HEK293 (cell line): Measurements from ENCODE around the gene SETD5.

Experiments used
- CTCF ChIA-PET: fragments of 350-600 bp; formaldehyde crosslinking; extraction: SDS; loops from one replicate; lab custom pipeline; 2021; ENCODE audit warnings: antibody characterized with exemption; lab: Yijun Ruan, JAX
- POLR2A ChIA-PET: fragments of 300-600 bp; formaldehyde crosslinking; extraction: SDS; loops from one replicate; lab custom pipeline; 2020; ENCODE audit warnings: antibody characterized with exemption, inconsistent platforms; lab: Yijun Ruan, JAX
- H3K27ac ChIP-seq: fragments of 200-500 bp; sonication (Bioruptor generic); 2 replicates; pipeline ENCODE4 v1.5.1; 2014; ENCODE audit warnings: low read depth, low read length, control low read depth, inconsistent platforms; ENCODE audit errors: extremely low read depth
- H3K36me3 ChIP-seq, 2 experiments: fragments of 200-500 bp in 1 of 2; sonication (Bioruptor generic) in 1 of 2; 1 replicate in 1 of 2; 2 replicates in 1 of 2; pipeline ENCODE4 v1.5.1; 2014 to 2017; ENCODE audit warnings: inconsistent platforms in 2 of 2, low read length in 2 of 2; ENCODE audit not compliant: control insufficient read depth in 2 of 2, insufficient read depth in 1 of 2
- H3K4me1 ChIP-seq: fragments of 200-500 bp; sonication (Bioruptor generic); 2 replicates; pipeline ENCODE4 v1.5.1; 2014; ENCODE audit warnings: mild to moderate bottlenecking, low read length, inconsistent platforms; ENCODE audit not compliant: control insufficient read depth, insufficient read depth
- H3K4me3 ChIP-seq: 2 replicates; pipeline ENCODE4 v1.5.1; 2011; ENCODE audit warnings: low read depth, mild to moderate bottlenecking, control low read depth, low read length, moderate library complexity
- H3K9me3 ChIP-seq: fragments of 200-500 bp; sonication (Bioruptor generic); 2 replicates; pipeline ENCODE4 v1.5.1; 2014; ENCODE audit warnings: low read depth, low read length, inconsistent platforms; ENCODE audit not compliant: control insufficient read depth, insufficient read depth
- CTCF ChIP-seq: fragments of 450-650 bp; formaldehyde crosslinking; IDR thresholded peaks from 2 replicates; pipeline ENCODE4 v1.5.1; 2016; ENCODE audit warnings: missing biosample characterization, missing genetic modification characterization
- EGR2 ChIP-seq: fragments of 450-650 bp; formaldehyde crosslinking; IDR thresholded peaks from 2 replicates; pipeline ENCODE4 v1.5.1; 2016; ENCODE audit warnings: low read depth, missing biosample characterization, missing genetic modification characterization
- GLI4 ChIP-seq: fragments of 450-650 bp; formaldehyde crosslinking; IDR thresholded peaks from 2 replicates; pipeline ENCODE4 v1.5.1; 2016; ENCODE audit warnings: missing biosample characterization, missing genetic modification characterization
- HOXD13 ChIP-seq: sonication (generic); formaldehyde crosslinking; IDR thresholded peaks from 2 replicates; pipeline ENCODE4 v1.8.0; 2022; ENCODE audit warnings: missing genetic modification reagents, borderline replicate concordance
- PRDM2 ChIP-seq: fragments of 450-650 bp; formaldehyde crosslinking; IDR thresholded peaks from 2 replicates; pipeline ENCODE4 v1.5.1; 2016; ENCODE audit warnings: missing biosample characterization, missing genetic modification characterization, borderline replicate concordance
- ZBTB20 ChIP-seq: fragments of 450-650 bp; formaldehyde crosslinking; IDR thresholded peaks from 2 replicates; pipeline ENCODE4 v1.5.1; 2016; ENCODE audit warnings: missing biosample characterization, missing genetic modification characterization
- ZNF140 ChIP-seq: fragments of 450-650 bp; formaldehyde crosslinking; IDR thresholded peaks from 2 replicates; pipeline ENCODE4 v1.5.1; 2016; ENCODE audit warnings: missing biosample characterization, missing genetic modification characterization
- ZNF239 ChIP-seq: fragments of 450-650 bp; formaldehyde crosslinking; IDR thresholded peaks from 2 replicates; pipeline ENCODE4 v1.5.1; 2016; ENCODE audit warnings: missing biosample characterization, missing genetic modification characterization
- ZNF24 ChIP-seq: fragments of 450-650 bp; formaldehyde crosslinking; IDR thresholded peaks from 2 replicates; pipeline ENCODE4 v1.5.1; 2016; ENCODE audit warnings: missing biosample characterization, missing genetic modification characterization
- ZNF26 ChIP-seq: fragments of 450-650 bp; formaldehyde crosslinking; IDR thresholded peaks from 2 replicates; pipeline ENCODE4 v1.5.1; 2016; ENCODE audit warnings: missing biosample characterization, missing genetic modification characterization
- ZNF341 ChIP-seq: fragments of 450-650 bp; formaldehyde crosslinking; IDR thresholded peaks from 2 replicates; pipeline ENCODE4; 2016; ENCODE audit warnings: low read depth, missing biosample characterization, missing genetic modification characterization
- ZNF548 ChIP-seq: fragments of 450-650 bp; formaldehyde crosslinking; IDR thresholded peaks from 2 replicates; pipeline ENCODE4 v1.5.1; 2016; ENCODE audit warnings: missing biosample characterization, missing genetic modification characterization
- ZNF704 ChIP-seq: fragments of 450-650 bp; formaldehyde crosslinking; IDR thresholded peaks from 2 replicates; pipeline ENCODE4 v1.5.1; 2016; ENCODE audit warnings: missing biosample characterization, missing genetic modification characterization
- ZNF747 ChIP-seq: fragments of 450-650 bp; formaldehyde crosslinking; IDR thresholded peaks from 2 replicates; pipeline ENCODE4 v1.5.1; 2016; ENCODE audit warnings: missing biosample characterization, missing genetic modification characterization
- ZNF843 ChIP-seq: fragments of 450-650 bp; formaldehyde crosslinking; IDR thresholded peaks from 2 replicates; pipeline ENCODE4 v1.5.1; 2016; ENCODE audit warnings: missing biosample characterization, missing genetic modification characterization
- ZSCAN5A ChIP-seq: fragments of 450-650 bp; formaldehyde crosslinking; IDR thresholded peaks from 2 replicates; pipeline ENCODE4 v1.5.1; 2016; ENCODE audit warnings: missing biosample characterization, missing genetic modification characterization
- TF ChIP-seq, protein P1 (sequence below): fragments of 450-650 bp; formaldehyde crosslinking; IDR thresholded peaks from 2 replicates; pipeline ENCODE4 v1.5.1; 2017; ENCODE audit warnings: missing biosample characterization, missing genetic modification characterization

Gene SETD5

DNA sequence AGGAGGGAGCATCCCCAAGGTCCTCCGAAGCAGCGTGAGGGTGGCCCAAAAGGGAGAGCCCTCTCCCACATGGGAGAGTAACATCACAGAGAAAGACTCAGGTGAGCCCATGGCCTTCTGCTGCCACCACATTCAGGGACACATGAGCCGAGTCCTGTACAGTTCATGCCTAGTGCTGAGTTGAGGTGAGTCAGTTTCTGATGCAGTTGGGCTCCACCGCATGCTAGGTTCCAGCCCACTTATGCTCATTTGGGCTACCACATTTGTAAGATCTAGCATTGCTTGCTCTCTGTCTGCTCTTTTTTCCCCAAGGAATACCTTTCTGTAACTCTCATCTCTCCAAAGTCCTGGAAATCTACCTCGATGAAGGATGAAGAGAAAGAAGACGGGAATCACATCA lies 77.1 kb downstream of the SETD5 start:
- no peaks in the 10 kb centered on the region for H3K4me1 ChIP-seq
- no peak overlapping the region for H3K4me3 ChIP-seq
- TF ChIP-seq ZNF239 (no peak), CTCF (no peak), ZNF140 (tag by site-specific recombination) (no peak), ZNF704 (no peak), GLI4 (tag by site-specific recombination) (no peak), ZBTB20 (no peak), ZNF548 (tag by site-specific recombination) (no peak), ZNF843 (tag by site-specific recombination) (no peak), ZNF747 (tag by site-specific recombination) (no peak), ZNF26 (tag by site-specific recombination) (no peak), ZNF341 (tag by site-specific recombination) (no peak), PRDM2 (tag by site-specific recombination) (no peak), HOXD13 (no peak), EGR2 (tag by site-specific recombination) (no peak), ZNF24 (tag by site-specific recombination) (no peak), ZSCAN5A (tag by site-specific recombination) (no peak)
- TF ChIP-seq, protein P1, sequence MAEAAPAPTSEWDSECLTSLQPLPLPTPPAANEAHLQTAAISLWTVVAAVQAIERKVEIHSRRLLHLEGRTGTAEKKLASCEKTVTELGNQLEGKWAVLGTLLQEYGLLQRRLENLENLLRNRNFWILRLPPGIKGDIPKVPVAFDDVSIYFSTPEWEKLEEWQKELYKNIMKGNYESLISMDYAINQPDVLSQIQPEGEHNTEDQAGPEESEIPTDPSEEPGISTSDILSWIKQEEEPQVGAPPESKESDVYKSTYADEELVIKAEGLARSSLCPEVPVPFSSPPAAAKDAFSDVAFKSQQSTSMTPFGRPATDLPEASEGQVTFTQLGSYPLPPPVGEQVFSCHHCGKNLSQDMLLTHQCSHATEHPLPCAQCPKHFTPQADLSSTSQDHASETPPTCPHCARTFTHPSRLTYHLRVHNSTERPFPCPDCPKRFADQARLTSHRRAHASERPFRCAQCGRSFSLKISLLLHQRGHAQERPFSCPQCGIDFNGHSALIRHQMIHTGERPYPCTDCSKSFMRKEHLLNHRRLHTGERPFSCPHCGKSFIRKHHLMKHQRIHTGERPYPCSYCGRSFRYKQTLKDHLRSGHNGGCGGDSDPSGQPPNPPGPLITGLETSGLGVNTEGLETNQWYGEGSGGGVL (tag by site-specific recombination): no peak
- ChIA-PET POLR2A (no interaction called here), CTCF (no interaction called here)
- H3K9me3 ChIP-seq: no peaks in the 10 kb centered on the region
- no peak overlapping the region for H3K27ac ChIP-seq
- H3K36me3 ChIP-seq: peaks cover 81 to 99% of the 10 kb centered on the region in 2 experiments
